HUES48 (cell line): ENCODE results near the gene LBHD2.

ENCODE experiments used
- H3K27ac ChIP-seq: one replicate; pipeline ENCODE4 v1.7.0; 2013; ENCODE audit warnings: low read depth, low read length, inconsistent platforms
- H3K27me3 ChIP-seq: 2 replicates; pipeline ENCODE4 v1.6.1; 2013; ENCODE audit warnings: mild to moderate bottlenecking, low read length; ENCODE audit not compliant: control insufficient read depth, insufficient read depth
- H3K36me3 ChIP-seq: 2 replicates; pipeline ENCODE4 v1.6.1; 2013; ENCODE audit warnings: low read length; ENCODE audit not compliant: control insufficient read depth, insufficient read depth
- H3K4me1 ChIP-seq: 2 replicates; pipeline ENCODE4 v1.6.1; 2013; ENCODE audit warnings: mild to moderate bottlenecking, low read length; ENCODE audit not compliant: control insufficient read depth, insufficient read depth
- H3K4me3 ChIP-seq: 2 replicates; pipeline ENCODE4 v1.5.1; 2013; ENCODE audit warnings: mild to moderate bottlenecking, low read depth, low read length
- H3K9ac ChIP-seq: 2 replicates; pipeline ENCODE4 v1.6.1; 2013; ENCODE audit warnings: mild to moderate bottlenecking, low read depth, low read length, moderate library complexity
- H3K9me3 ChIP-seq: 2 replicates; pipeline ENCODE4 v1.6.1; 2013; ENCODE audit warnings: low read length; ENCODE audit not compliant: control insufficient read depth, insufficient read depth

LBHD2 gene

DNA sequence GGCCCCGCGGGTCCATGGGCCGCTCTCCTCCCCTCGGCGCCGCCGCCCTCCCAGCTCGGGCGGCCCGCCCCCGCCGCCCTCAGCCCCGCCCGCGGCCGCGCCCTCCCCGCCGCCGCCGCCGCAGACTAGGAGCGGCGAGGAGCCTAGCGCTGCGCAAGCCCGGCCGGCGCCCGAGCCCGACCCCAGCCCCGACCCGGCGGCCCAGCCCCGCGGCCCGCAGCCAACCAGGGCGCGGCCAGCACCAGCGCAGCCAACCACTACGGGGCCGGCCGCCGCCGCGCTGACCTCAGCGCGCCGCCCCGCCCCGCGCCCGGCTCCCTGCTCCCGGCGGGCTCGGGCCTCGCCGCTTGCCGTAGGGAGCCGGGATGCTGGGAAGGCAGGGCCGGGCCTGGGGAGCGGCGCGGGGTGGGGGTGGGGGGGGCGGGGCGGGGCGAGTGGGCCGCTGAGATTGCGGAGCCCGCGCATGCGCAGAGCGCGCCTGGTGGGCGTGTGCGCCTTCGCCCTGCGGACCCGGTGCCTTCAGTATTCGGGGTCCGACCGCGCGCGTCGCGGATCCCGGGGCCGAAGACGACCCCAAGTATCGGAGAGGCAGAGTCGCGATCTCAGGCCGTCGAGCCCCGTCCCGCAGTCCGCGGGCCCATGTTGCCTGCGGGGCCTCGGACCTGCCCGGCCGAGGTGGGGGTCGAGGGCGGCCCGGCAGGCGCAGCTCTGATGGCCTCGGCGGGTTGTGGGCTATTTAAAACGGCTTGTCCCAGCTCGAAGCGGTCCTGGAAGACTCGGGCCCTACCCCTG lies 26.4 kb upstream of the LBHD2 start, which contains the start of gene CDC42BPB:
Gene CDC42BPB (minus strand): TSS at position 178 of the 792 bp plus-strand sequence. CDS start 376 bp downstream, outside the sequence.
- peak within 1 kb of the TSS; percentile 64 for H3K27ac ChIP-seq
- H3K4me3 ChIP-seq: peak within 1 kb of the TSS; percentile 88
- H3K4me1 ChIP-seq: 0 out of 2 replicates have a peak, but pooled peaks cover 7% of the 10 kb centered on the region
- no peaks in the 10 kb centered on the region for H3K36me3 ChIP-seq
- H3K9ac ChIP-seq: peak within 1 kb of the TSS; percentile 56; the same call in 1 of the 2 replicates
- no peaks in the 10 kb centered on the region for H3K9me3 ChIP-seq
- no peaks in the 10 kb centered on the region for H3K27me3 ChIP-seq

DNA sequence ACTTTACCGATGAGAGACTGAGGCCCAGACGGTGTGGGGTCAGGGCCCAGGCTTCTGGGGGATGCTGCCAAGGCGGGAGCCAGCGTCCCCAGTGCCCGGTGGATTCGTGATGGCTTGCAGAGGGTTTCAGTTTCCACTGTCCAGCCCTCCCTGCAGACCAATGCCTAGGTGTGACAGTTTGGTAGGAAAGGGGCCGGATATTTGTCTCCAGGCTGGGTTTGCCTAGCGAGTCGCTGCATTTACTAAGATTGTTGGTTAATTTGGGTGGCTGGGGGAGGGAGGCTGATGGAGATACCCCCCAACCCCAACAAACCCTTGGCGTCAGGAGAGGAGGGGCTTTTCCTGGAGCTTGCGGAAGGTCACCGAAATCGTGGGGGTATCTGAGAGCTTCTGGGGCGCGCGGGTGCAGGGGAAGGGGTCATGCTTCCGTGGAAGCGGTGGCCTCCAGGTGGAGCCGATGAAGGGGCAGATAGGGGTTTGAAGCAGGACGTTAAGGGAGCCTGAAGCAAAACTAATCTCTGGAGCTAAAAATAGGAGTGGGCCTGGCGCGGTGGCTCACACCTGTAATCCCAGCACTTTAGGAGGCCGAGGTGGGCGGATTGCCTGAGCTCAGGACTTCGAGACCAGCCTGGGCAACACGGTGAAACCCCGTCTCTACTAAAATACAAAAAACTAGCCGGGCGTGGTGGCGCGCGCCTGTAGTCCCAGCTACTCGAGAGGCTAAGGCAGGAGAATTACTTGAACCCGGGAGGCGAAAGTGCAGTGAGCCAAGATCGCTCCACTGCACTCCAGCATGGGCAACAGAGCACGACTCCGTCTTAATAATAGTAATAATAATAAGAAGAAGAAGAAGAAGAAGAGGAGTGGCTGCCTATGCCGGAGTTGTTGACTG lies 25.6 kb upstream of the LBHD2 start:
- no peaks in the 10 kb centered on the region for H3K36me3 ChIP-seq
- peak overlapping the region; percentile 42 for H3K27ac ChIP-seq
- no peaks in the 10 kb centered on the region for H3K9me3 ChIP-seq
- H3K27me3 ChIP-seq: no peaks in the 10 kb centered on the region; the same call in 1 of the 2 replicates
- peak overlapping the region; percentile 88 for H3K4me3 ChIP-seq
- 0 out of 2 replicates have a peak, but pooled peaks cover 7% of the 10 kb centered on the region for H3K4me1 ChIP-seq
- H3K9ac ChIP-seq: 0 out of 2 replicates have a peak overlapping the region, but pooled peaks have one; percentile 35

DNA sequence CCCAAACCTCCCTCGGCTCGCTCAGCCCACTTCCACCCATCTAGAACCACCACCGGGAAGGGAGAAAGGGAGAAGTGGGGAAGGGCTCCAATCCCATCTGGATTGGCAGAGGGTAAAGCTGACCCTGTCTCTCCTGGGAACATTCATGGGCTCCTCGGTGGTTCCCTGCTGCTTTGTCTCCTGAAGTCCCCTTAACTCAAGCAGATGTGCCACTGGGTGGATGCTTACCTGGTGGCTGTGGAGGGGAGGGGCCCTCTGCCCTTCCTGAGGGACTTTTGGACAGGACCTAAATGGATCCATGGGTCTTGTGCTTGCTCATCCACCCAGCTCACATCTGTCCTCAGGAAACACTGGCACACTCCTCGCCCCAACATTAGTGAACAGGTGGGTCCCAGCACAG lies 24.5 kb upstream of the LBHD2 start:
- H3K4me3 ChIP-seq: no peak overlapping the region
- no peak overlapping the region for H3K27ac ChIP-seq
- H3K9me3 ChIP-seq: no peaks in the 10 kb centered on the region
- 0 out of 2 replicates have a peak, but pooled peaks cover 7% of the 10 kb centered on the region for H3K4me1 ChIP-seq
- H3K9ac ChIP-seq: no peak overlapping the region
- H3K27me3 ChIP-seq: no peaks in the 10 kb centered on the region; the same call in 1 of the 2 replicates
- no peaks in the 10 kb centered on the region for H3K36me3 ChIP-seq

DNA sequence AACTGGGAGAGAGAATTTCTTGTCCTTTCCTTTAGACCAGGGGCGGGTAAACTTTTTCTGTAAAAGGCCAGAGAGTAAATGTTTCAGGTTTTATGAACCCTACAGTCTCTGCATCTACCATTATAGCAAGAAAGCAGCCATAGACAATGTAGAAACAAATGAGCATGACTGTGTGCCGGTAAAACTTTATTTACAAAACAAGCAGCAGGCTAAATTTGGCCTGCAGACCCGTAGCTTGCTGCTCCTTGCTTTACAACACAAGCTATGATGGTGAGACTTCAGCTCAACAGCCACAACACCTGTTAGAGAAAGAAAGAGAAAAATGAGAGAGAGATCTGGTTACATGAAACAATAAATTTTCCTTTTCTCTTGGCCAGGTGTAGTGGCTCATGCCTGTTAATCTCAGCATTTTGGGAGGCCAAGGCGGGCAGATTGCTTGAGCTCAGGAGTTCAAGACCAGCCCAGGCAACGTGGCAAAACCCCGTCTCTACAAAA lies 22.5 kb upstream of the LBHD2 start:
- Histone ChIP-seq H3K27me3 (no peaks in the 10 kb centered on the region; the same call in 1 of the 2 replicates), H3K27ac (no peak overlapping the region), H3K9ac (no peak overlapping the region), H3K4me1 (no peaks in the 10 kb centered on the region), H3K9me3 (no peaks in the 10 kb centered on the region), H3K4me3 (no peak overlapping the region), H3K36me3 (no peaks in the 10 kb centered on the region)

DNA sequence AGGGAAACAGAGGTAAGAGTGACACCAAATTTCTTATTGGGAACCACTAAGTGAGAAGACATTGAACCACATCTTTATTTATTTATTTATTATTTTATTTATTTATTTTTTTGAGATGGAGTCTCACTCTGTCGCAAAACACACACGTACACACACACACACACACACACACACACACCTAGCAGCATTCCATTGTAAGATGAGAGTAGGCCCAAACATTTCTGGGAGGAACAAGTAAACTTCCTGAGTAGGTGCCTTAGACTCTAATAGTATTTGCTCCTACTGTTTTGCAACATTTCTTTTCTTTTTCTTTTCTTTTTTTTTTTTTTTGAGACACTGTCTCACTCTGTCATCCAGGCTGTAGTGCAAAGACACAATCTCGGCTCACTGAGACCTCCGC lies 19.6 kb upstream of the LBHD2 start:
- no peaks in the 10 kb centered on the region for H3K4me1 ChIP-seq
- no peaks in the 10 kb centered on the region for H3K9me3 ChIP-seq
- no peaks in the 10 kb centered on the region; the same call in 1 of the 2 replicates for H3K27me3 ChIP-seq
- H3K4me3 ChIP-seq: no peak overlapping the region
- H3K27ac ChIP-seq: no peak overlapping the region
- no peaks in the 10 kb centered on the region for H3K36me3 ChIP-seq
- no peak overlapping the region for H3K9ac ChIP-seq

DNA sequence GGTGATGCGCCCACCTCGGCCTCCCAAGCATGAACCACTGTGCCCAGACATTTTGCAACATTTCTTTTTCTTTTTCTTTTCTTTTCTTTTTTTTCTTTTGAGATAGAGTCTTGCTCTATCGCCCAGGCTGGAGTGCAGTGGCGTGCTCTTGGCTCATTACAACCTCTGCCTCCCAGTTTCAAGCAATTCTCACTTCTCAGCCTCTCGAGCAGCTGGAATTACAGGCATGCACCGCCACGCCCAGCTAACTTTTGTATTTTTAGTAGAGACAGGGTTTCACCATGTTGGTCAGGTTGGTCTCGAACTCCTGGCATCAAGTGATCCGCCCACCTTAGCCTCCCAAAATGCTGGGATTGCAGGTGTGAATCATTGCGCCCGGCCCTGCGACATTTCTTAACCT lies 19.0 kb upstream of the LBHD2 start:
- Histone ChIP-seq H3K36me3 (no peaks in the 10 kb centered on the region), H3K9me3 (no peaks in the 10 kb centered on the region), H3K27me3 (no peaks in the 10 kb centered on the region; the same call in 1 of the 2 replicates), H3K4me1 (no peaks in the 10 kb centered on the region), H3K9ac (no peak overlapping the region), H3K4me3 (no peak overlapping the region), H3K27ac (no peak overlapping the region)

DNA sequence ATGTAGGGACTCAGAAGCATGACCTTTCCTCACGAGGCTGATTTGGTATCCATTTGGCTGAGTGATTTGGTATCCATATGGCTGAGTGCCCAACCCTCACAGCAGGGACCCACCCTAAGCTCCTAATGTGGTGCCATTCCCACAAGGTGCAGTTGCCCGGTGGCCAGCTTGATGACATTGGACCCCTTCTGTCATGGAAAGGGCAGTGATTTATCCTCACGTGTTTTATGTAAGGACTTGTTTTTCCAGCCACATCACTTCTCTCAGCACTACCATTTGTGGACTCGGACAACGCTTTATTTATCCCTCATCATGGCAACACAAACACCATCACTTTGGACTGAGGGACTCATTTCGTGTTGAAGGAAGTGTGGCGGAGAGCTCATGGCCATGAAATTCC lies 18.1 kb upstream of the LBHD2 start:
- Histone ChIP-seq H3K9ac (no peak overlapping the region), H3K27ac (no peak overlapping the region), H3K4me1 (no peaks in the 10 kb centered on the region), H3K4me3 (no peak overlapping the region), H3K9me3 (no peaks in the 10 kb centered on the region), H3K36me3 (no peaks in the 10 kb centered on the region), H3K27me3 (no peaks in the 10 kb centered on the region; the same call in 1 of the 2 replicates)

DNA sequence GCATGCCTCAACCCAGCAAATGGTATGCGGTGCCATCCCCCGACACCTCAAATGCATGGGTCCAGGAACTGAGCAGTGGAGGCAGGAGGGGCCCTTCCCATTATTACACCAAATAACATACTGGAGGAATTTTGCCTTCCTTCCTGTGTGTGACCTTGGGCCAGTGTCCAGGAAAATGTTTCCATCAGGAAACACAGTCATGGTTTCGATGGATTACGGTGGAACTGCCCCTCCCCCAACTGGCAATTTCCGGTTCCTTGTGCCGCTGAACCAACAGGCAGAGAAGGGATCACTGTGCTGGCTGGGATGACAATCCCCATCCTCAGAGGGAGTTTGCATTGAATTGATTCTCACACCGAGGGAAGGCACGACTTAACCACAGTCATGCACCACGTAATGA lies 17.6 kb upstream of the LBHD2 start:
- H3K4me1 ChIP-seq: no peaks in the 10 kb centered on the region

DNA sequence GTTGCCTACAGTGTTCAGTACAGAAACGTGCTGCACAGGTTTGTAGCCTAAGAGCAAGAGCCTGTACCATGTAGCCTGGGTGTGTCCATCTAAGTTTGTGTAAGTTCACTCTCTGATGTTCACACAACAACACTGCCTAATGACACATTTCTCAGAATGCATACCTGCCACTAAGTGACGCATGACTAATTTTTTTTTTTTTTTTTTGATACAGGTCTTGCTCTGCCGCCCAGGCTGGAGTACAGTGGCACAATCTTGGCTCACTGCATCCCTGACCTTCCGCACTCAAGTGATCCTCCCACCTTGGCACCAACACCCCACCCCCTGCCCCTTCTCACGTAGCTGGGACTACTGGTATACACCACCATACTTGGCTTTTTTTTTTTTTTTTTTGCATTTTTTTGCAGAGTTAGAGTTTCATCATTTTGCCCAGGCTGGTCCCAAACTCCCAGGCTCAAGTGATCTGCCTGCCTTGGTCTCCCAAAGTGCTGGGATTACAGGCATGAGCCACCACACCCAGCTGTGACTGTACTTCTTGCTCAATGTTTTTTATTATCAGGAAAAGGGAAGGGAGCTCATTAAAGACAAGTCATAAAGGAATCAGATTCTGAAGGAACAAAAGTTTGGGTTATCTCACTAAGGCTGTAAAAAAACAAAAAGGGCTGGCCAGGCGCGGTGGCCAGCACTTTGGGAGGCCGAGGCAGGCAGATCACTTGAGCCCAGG lies 16.6 kb upstream of the LBHD2 start:
- Histone ChIP-seq H3K27me3 (no peaks in the 10 kb centered on the region; the same call in 1 of the 2 replicates), H3K4me3 (no peak overlapping the region), H3K4me1 (no peaks in the 10 kb centered on the region), H3K36me3 (no peaks in the 10 kb centered on the region), H3K9ac (no peak overlapping the region), H3K9me3 (no peaks in the 10 kb centered on the region), H3K27ac (no peak overlapping the region)

More for the DNA sequence above, 17.6 kb upstream of the LBHD2 start:
- Histone ChIP-seq H3K27ac (no peak overlapping the region), H3K9ac (no peak overlapping the region), H3K9me3 (no peaks in the 10 kb centered on the region), H3K36me3 (no peaks in the 10 kb centered on the region), H3K27me3 (no peaks in the 10 kb centered on the region; the same call in 1 of the 2 replicates), H3K4me3 (no peak overlapping the region)

DNA sequence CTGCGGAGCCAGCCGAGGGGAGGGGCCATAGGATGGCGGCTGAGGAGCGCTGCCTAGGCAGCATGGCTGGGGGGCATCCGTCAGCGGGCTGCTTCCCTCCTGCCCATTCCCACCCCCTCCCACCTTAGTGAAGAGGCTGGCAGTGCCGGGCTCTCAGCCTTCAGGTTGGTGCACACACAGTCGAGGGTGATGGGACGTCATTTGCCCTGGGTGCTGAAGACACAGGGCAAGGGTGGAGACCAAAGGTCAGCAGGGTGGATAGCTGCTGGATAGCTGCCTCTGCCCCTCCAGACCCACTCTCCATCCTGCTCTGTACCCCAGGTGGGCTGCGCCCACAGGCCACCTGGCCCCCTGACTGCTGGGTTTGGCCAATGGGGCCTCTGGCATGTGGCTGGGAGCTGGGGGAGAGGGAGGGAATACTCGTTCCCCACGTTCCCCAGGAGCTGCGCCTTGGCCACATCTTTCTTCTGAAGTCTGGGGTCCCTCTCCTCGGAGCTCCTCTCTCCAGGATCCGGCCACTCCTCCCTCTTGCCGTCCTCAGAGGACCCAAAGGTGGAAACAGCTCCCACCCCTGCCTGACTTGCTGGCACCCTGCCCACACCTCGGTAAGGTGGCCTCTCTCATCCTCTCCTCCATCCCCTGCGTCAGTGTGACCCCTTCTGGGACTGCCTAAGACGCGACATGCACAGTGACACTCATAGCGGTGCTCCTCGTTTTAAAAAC lies 15.5 kb upstream of the LBHD2 start:
- H3K4me1 ChIP-seq: no peaks in the 10 kb centered on the region
- no peaks in the 10 kb centered on the region for H3K27me3 ChIP-seq
- no peak overlapping the region for H3K27ac ChIP-seq
- H3K4me3 ChIP-seq: no peak overlapping the region
- no peaks in the 10 kb centered on the region for H3K9me3 ChIP-seq
- no peak overlapping the region for H3K9ac ChIP-seq
- H3K36me3 ChIP-seq: no peaks in the 10 kb centered on the region
